GM21390 (cell line): ENCODE results near the gene IQGAP3.

ENCODE experiments used
- ATAC-seq: cut with Tn5 transposase; IDR thresholded peaks from one replicate; pipeline ENCODE4 v1.9.1; 2021; ENCODE audit not compliant: unreplicated experiment

Gene IQGAP3

DNA sequence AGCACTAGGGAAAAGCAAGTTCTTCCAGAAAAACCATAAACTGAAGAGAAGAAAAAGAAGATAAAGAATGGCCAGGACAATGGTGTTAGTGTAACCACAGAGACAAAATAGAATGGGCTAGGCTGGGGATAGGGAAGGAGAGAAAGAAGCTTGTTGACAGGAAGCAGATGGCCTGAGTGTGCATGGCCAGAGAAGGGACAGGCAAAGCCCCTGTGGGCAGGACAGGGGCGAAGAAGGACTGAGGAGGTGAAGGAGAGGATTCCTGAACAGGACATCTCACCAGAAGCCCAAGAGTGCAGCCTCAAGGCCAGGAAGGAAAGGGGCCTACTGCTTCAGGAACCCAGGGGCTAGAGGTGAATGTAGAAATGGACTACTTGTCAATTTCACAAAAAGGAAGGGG lies 29.3 kb downstream of the IQGAP3 start:
- ATAC-seq = no peak

DNA sequence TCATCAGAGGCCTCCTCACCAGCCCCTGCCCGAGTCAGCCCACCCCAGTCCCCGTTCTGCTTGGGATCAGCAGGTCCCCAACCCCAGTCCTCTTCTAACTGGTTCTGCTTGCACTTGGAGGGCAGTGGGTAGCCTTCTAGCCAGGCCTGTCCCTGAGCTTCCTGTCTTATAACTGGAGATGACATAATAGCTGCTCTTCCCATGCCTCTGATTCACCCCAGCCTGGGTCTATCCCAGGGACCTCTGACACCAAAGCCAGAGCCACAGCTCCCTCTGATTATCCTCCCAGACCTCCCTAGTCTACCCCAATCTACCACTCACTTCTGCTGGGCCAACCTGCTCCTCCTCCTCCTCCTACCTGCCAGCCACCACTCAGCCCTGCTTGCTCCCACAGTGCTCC lies 31.4 kb downstream of the IQGAP3 start:
- no peak for ATAC-seq

DNA sequence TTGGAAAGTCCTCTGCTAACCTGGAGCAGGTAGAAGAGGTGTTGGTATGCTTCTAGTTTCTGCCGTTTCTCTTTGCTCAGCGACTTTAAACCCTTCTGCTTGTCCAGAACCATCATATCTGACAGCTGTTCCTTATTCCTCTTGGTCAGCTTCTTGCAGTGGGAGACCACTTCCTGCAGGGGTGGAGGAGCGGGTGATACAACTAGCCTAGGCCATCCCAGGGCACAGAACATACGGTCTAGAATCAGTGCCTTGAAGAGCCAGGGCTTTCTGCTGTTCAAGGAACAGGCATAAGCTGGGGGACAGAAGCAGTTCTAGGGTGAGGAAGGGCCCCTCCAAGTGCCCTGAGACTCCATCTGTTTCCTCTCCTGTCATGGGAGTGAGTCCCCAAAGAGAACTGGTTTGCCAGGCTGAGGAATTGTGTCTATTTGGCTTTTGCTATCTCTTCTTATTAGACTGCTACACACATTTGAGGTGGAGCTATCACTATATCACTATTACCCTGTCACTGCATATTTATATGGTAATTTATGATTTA lies 32.5 kb downstream of the IQGAP3 start:
- ATAC-seq = no peak

- no peak for ATAC-seq
Measured at GRCh38 chr1:156538711-156539440, 33.5 kb downstream of the IQGAP3 start.

DNA sequence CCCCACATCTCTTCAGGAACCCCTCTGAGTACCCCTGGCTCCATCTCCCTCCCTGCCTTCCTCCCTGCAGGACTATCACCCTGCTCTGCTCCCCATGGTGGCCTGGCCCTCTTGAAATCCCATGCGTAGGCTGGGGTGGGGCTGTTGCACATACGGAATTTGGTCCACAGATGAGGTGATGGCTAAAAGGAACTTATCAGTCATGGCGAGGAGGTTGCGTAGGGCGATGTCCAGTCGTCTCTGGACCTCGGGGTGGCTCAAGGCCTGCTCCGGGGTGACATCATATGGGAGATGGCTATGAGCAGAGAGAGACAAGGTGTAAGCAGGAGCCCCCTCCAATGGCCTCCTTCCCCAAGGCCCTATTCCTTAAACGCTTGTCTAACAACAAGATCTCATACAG lies 35.3 kb downstream of the IQGAP3 start:
- no peak for ATAC-seq

DNA sequence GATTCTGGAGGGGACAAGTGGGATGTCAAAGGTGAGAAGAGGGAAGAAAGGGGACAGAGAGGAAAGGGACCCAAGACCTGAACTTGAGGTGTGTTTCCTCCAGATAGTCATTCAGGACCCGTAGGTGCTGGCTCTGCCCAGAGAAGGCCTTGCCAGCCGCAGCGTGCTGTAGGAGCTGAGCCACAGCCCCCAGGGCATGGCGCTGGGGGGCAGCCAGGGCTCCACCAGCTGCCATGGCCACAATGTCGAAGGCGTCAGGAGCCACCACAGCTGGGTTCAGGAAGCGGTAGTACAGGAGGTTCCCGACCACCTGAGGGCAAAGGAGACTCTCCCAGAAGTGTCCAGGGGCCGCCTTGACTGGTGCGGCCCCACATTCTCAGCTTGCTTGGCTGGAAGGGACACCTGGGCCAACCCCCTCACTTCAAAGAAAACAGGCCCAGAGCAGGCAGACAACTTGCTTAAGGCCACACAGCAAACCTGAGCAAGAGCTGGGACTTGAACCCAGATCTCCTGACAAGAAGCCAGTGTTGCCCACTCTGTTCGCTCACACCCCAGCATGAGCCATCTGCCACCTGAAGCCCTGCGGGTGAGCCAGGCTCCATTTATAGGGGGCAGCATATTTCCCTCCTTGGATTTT lies 37.8 kb downstream of the IQGAP3 start:
- ATAC-seq = no peak

GRCh38 chr1:156533568-156534220 lies 38.7 kb downstream of the IQGAP3 start:
- ATAC-seq = no peak

- ATAC-seq = no peak
Measured at GRCh38 chr1:156532374-156532773, 40.0 kb downstream of the IQGAP3 start.

DNA sequence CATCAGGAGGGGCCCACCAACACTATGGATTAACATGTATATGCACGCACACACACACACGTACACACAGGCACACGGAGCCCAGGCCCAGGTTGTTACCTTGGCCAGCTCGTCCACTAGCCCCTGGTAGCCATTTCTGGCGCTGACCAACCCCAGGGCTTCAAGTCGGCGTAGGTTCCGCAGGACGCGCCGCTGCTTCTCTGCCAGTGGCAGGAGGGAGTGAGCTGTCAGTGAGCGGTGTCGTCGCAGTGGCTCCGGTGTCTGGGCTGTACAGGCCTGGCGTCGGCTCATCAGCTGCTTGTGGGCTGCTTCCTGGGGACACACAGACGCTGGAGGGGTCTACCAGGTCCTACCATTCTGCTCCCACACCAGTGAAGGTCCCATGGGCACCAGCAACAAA lies 42.4 kb downstream of the IQGAP3 start:
- ATAC-seq = no peak

- ATAC-seq = no peak
Measured at GRCh38 chr1:156528875-156529425, 43.4 kb downstream of the IQGAP3 start.

- no peak for ATAC-seq
Measured at GRCh38 chr1:156528231-156528630, 44.1 kb downstream of the IQGAP3 start.

GRCh38 chr1:156527584-156527983 lies 44.8 kb downstream of the IQGAP3 start:
- no peak for ATAC-seq

DNA sequence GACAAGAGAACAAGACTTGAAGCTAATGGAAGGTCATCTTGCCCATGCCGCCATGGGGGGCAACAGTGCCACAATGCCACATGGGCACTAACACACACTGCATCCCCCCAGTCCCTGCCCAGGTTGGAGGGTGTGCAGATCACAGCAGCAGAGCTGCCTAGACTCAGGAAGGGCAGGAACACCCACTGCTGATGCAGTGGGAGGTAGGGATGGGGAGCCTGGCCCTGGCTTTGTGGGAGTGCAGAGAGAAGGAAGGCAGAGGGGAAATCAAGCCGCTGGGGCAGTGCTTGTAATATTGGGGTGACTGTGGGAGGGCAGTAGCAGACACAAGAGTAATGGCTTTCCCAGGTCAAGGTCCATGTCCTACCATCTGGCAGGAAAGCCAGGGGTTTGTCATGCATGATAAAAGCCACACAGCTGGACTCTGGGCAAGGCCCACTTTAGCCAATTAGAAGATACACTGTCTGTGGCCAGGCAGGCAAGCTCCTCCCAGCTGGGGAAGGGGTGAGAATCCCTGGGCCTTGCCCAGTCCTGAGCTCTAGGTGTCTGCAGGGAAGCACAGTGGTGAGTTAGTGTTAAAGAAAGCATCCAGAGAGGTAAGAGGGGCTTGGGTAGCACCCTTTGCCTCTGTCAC lies 46.4 kb downstream of the IQGAP3 start:
- ATAC-seq = no peak

DNA sequence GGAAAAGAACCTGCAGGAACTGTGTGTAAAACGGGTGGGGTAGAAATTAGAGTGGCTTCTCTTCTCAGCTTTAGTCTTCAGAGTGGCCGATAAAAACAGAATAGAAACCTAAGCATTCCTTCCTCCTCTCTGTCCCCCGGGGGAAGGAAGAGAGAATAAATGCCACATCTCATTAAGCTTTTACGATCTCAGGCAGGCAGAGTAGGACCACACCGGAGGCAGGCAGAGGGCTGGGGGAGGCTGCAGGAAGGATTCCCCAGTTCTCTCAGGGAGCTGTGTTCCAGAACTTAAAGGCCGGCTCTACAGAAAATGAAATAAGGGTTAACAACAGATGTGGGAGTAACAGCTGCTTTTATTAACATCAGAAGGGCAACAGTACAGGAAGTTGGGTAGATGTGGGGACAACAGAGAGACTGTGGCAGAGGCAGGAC lies 47.3 kb downstream of the IQGAP3 start:
- ATAC-seq = no peak

DNA sequence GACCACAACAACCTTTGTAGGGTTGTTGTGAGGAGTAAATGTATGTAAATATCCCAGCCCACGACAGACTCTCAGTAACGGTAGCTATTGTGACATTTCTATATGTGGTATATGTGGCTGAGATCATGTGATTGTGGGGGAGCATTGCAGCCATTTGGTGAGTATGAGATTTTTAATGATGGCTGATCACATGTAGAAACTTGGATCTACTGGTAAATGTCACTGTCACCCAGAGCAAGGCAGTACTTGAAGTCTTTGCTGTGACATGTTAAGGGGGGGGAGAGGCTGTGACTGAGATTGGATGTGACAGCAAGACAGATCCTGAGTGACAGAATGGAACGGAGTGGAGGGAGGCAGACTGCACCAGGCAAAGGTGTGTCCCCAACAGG lies 47.9 kb downstream of the IQGAP3 start:
- ATAC-seq = no peak

DNA sequence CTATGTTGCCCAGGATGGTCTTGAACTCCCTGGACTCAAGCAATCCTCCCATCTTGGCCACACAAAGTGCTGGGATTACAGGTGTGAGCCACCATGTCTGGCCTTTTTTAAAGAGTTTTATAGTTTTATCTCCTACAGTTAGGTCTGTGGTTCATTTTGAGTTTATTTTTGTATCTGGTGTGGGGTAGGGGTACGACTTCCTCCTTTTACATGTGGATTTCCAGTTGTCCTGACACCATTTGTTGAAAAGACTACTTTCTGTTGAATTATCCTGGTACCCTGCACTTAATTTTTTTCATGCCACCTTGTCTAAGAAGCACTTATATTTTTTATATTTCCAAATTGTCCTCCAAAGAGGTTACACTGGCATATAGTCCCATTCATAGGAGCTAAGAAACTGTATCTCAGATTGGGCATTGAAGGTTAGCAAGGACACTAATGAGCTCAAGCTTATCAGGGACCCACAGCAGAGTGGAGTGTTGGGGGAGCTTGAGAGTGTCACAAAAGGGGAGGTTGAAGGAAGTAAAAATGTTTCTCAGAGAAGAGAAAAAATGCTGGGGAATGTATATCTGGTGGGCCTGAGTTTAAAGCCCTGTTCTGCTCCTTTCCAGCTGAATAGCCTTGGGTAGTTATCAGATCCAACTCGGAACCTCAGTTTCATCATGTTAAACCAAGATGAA lies 48.4 kb downstream of the IQGAP3 start:
- no peak for ATAC-seq

DNA sequence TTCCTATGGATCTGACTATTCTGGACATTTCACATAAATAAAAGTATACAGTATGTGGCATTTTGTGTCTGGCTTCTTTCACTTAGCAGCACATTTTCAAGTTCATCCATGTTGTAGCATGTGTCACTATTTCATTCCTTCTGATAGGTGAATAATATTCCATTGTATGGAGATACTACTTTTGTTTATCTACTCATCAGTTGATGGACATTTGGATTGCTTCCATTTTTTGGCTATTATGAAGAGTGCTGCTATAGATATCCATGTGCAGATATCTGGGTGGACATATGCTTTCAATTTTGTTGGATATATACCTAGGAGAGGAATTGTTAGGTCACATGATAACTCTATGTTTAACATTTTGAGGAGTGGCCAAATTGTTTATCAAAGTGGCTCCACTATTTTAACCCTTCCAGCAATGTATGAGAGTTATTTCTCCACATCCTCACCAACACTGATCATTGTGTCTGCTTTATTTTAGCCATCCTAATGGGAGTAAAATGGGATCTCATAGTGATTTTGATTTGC lies 49.9 kb downstream of the IQGAP3 start:
- ATAC-seq = no peak

GRCh38 chr1:156517748-156518147 lies 54.6 kb downstream of the IQGAP3 start:
- no peak for ATAC-seq

DNA sequence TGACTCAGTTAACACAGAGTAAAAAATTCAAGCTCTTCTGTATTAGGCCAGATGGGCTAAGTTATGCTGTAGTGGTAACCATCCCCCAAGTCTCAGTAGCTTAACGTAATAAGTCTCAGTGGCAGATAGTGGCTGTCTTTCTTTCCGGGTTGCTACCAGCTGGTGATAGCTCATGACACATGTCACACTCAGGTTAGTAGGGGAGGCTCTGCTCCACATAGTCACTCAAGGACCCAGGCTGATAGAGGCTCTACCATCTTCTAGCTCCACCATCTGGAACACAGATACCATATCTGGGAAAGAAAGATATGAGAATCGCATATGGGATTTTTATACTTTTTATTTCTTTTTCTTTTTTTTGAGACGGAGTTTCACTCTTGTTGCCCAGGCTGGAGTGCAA lies 55.5 kb downstream of the IQGAP3 start:
- no peak for ATAC-seq

- ATAC-seq = no peak
Measured at GRCh38 chr1:156515956-156516355, 56.4 kb downstream of the IQGAP3 start.
